K562 (cell line): ENCODE data around the gene MRGPRX4. TPM values are rescaled to one million over a fixed set of nuclear protein-coding genes. Genes with fewer than 3 reads are reported as not detected.

ENCODE experiments used
- ATAC-seq: fragments of 200-7000 bp; cut with Tn5 transposase; 3 replicates; pipeline ENCODE4 v1.9.1; 2020; ENCODE audit warnings: moderate library complexity
- BruUV-seq: library from RNA; stranded (reverse); fragments of 400-500 nt; replicated peaks from 2 replicates; lab custom pipeline; 2021; lab: Mats Ljungman, UMichigan
- CTCF ChIA-PET: fragments of 300-600 bp; formaldehyde crosslinking; extraction: SDS; loops from one replicate; lab custom pipeline; 2021; ENCODE audit warnings: low intra/inter-chr PET ratio; lab: Yijun Ruan, JAX
- POLR2A ChIA-PET: fragments of 300-600, 350-650 bp; sonication (Branson Sonifier 250); formaldehyde crosslinking; extraction: SDS; loops from one replicate; lab custom pipeline; 2021; ENCODE audit warnings: antibody characterized with exemption, inconsistent platforms; lab: Yijun Ruan, JAX
- DNase-seq, 4 experiments: peaks; one replicate each; pipeline versions ENCODE4 v3.0.0 to v3.0.0-alpha.2; 2011 to 2018; ENCODE audit warnings: low spot score in 3 of 4, mixed read lengths in 3 of 4; ENCODE audit errors: extremely low read depth in 1 of 4
- FAIRE-seq: peaks from 2 replicates; lab custom pipeline; 2011; peaks lifted over from hg19 to GRCh38; lab: Jason Lieb, UNC
- H2AFZ ChIP-seq: 2 replicates; pipeline ENCODE4 v1.6.0; 2011; ENCODE audit warnings: low read depth, low read length, control low read depth, inconsistent platforms
- H3K27ac ChIP-seq: fragments of 200-600 bp; 3 replicates; pipeline ENCODE4 v1.8.0; 2011; ENCODE audit warnings: low read depth, mild to moderate bottlenecking, control low read depth, inconsistent platforms, low read length, moderate library complexity, mixed read lengths; ENCODE audit errors: extremely low read depth
- H3K27me3 ChIP-seq, 2 experiments: fragments of 300-600 bp in 1 of 2; 2 replicates in 1 of 2; 3 replicates in 1 of 2; pipeline versions ENCODE4 v1.6.0 to v1.8.0; 2011; ENCODE audit warnings: inconsistent platforms in 2 of 2, low read length in 2 of 2, mild to moderate bottlenecking in 1 of 2, mixed read lengths in 1 of 2, moderate library complexity in 1 of 2; ENCODE audit not compliant: control insufficient read depth in 2 of 2, insufficient read depth in 2 of 2
- H3K36me3 ChIP-seq: fragments of 300-600 bp; 3 replicates; pipeline ENCODE4 v1.8.0; 2011; ENCODE audit warnings: mild to moderate bottlenecking, low read length, inconsistent platforms; ENCODE audit not compliant: control insufficient read depth, insufficient read depth
- H3K4me1 ChIP-seq, 2 experiments: fragments of 200-600 bp in 1 of 2; replicated peaks in 1 of 2; 2 replicates in 1 of 2; 3 replicates in 1 of 2; pipeline versions ENCODE4 v1.5.1 to v1.8.0; 2011; ENCODE audit warnings: inconsistent platforms in 2 of 2, low read length in 2 of 2, mild to moderate bottlenecking in 1 of 2, mixed read lengths in 1 of 2, moderate library complexity in 1 of 2; ENCODE audit not compliant: control insufficient read depth in 2 of 2, insufficient read depth in 2 of 2
- H3K4me2 ChIP-seq: 2 replicates; pipeline ENCODE4 v1.6.1; 2011; ENCODE audit warnings: low read length, control low read depth, inconsistent platforms, mixed read lengths; ENCODE audit not compliant: insufficient read depth
- H3K4me3 ChIP-seq: fragments of 200-600 bp; sonication (generic), shearing (Covaris generic); 2 replicates; pipeline ENCODE4 v1.5.1; 2016; ENCODE audit warnings: control low read depth, inconsistent platforms
- H3K79me2 ChIP-seq: fragments of 200-600 bp; 3 replicates; pipeline ENCODE4 v1.8.0; 2011; ENCODE audit warnings: low read length, inconsistent platforms; ENCODE audit not compliant: control insufficient read depth, insufficient read depth
- H3K9ac ChIP-seq, 2 experiments: 2 replicates each; pipeline versions ENCODE4 v1.6.0 to v1.6.1; 2011; ENCODE audit warnings: low read depth in 2 of 2, low read length in 2 of 2, control low read depth in 1 of 2, inconsistent platforms in 1 of 2, mild to moderate bottlenecking in 1 of 2, mixed read lengths in 1 of 2; ENCODE audit not compliant: insufficient read depth in 1 of 2
- H3K9me1 ChIP-seq: one replicate; pipeline ENCODE4 v1.6.0; 2011; ENCODE audit warnings: inconsistent platforms, mild to moderate bottlenecking, low read length, moderate library complexity; ENCODE audit not compliant: control insufficient read depth, insufficient read depth
- H3K9me3 ChIP-seq: replicated peaks from 2 replicates; pipeline ENCODE4 v1.5.1; 2011; ENCODE audit warnings: low read depth, low read length, inconsistent platforms; ENCODE audit not compliant: control insufficient read depth, insufficient read depth
- H4K20me1 ChIP-seq: replicated peaks from 2 replicates; pipeline ENCODE4 v1.6.1; 2011; ENCODE audit warnings: low read length, inconsistent platforms, mixed read lengths; ENCODE audit not compliant: control insufficient read depth, insufficient read depth
- CREB5 ChIP-seq: fragments of 250-450 bp; sonication (Bioruptor Pico); IDR thresholded peaks from 2 replicates; pipeline ENCODE4 v1.5.0; 2020; ENCODE audit warnings: mild to moderate bottlenecking
- E2F8 ChIP-seq: fragments of 450-650 bp; IDR thresholded peaks from 2 replicates; pipeline ENCODE4 v1.7.1; 2018; ENCODE audit warnings: mild to moderate bottlenecking, low read depth; ENCODE audit not compliant: partially characterized antibody
- KLF1 ChIP-seq: fragments of 450-650 bp; IDR thresholded peaks from 2 replicates; pipeline ENCODE4 v1.6.1; 2016; ENCODE audit warnings: missing genetic modification characterization, missing compliant biosample characterization
- NR4A1 ChIP-seq, 2 experiments: fragments of 250-450 bp in 1 of 2; fragments of 450-650 bp in 1 of 2; sonication (Bioruptor Pico) in 1 of 2; IDR thresholded peaks; 2 replicates each; pipeline versions ENCODE4 v1.4.0 to v1.6.1; 2016 to 2020; ENCODE audit warnings: mild to moderate bottlenecking in 2 of 2, missing compliant biosample characterization in 1 of 2, missing genetic modification characterization in 1 of 2, moderate library complexity in 1 of 2
- RAD21 ChIP-seq, 2 experiments: fragments of 250-450 bp in 1 of 2; fragments of 450-650 bp in 1 of 2; sonication (Bioruptor Pico) in 1 of 2; formaldehyde crosslinking in 1 of 2; IDR thresholded peaks in 1 of 2; conservative IDR thresholded peaks in 1 of 2; 2 replicates each; pipeline versions ENCODE4 v1.4.0 to v1.8.0; 2020 to 2022; ENCODE audit warnings: mild to moderate bottlenecking in 2 of 2, moderate library complexity in 1 of 2
- TCF7 ChIP-seq: sonication (generic); IDR thresholded peaks from 2 replicates; pipeline ENCODE4 v1.6.1; 2016; ENCODE audit warnings: antibody characterized with exemption, borderline replicate concordance
- ZNF263 ChIP-seq: sonication (generic); formaldehyde crosslinking; IDR thresholded peaks from 2 replicates; pipeline ENCODE4 v1.8.0; 2022; ENCODE audit warnings: mild to moderate bottlenecking, missing genetic modification reagents, borderline replicate concordance
- WGBS: fragments of 100-300 bp; shearing (Covaris generic); methylation state at CpG from one replicate; pipeline ENCODE4 v1.1.6; 2016; ENCODE audit warnings: low coverage, mixed read lengths; ENCODE audit not compliant: insufficient coverage; ENCODE audit errors: missing lambda C conversion rate; 5-methylcytosine and 5-hydroxymethylcytosine counted together
- in situ Hi-C: fragments of 300-500 bp; cut with MboI; formaldehyde crosslinking; loops from 4 replicates; pipeline ENCODE4 v1.15.0; 2018; ENCODE audit warnings: inconsistent platforms, mixed read lengths
- intact Hi-C: fragments of 100-400 bp; cut with micrococcal nuclease; formaldehyde crosslinking; loops from 2 replicates; pipeline ENCODE4 v1.14.2; 2022
- polyA plus RNA-seq, 8 experiments: library from polyadenylated mRNA; depleted of rRNA in 4 of 8; stranded (reverse) in 5 of 8; unstranded in 3 of 8; fragments of >200 nt; fragmentation: Nextera tagmentation in 2 of 8; fragmentation: Illumina TruSeq in 1 of 8; extraction: Ambion mirVana in 2 of 8; extraction: Trizol in 1 of 8; gene quantifications; 2 replicates each; pipeline versions ENCODE4 v1.2.1 to v1.2.3, GENCODE V29; 2011 to 2014; ENCODE audit warnings: inconsistent platforms in 1 of 8, missing spikeins in 1 of 8
- total RNA-seq, 7 experiments: library from RNA; depleted of rRNA in 6 of 7; stranded (reverse); fragments of >200 nt in 6 of 7; fragmentation: Illumina TruSeq in 2 of 7; extraction: Trizol in 2 of 7; gene quantifications; 2 replicates each; pipeline versions ENCODE4 v1.2.1 to v1.2.3, GENCODE V29; 2011 to 2021; ENCODE audit warnings: low replicate concordance in 1 of 7
- TF ChIP-seq, protein P1 (sequence below): sonication (generic); formaldehyde crosslinking; IDR thresholded peaks from 2 replicates; pipeline ENCODE4 v1.8.1; 2023; ENCODE audit warnings: mild to moderate bottlenecking, missing genetic modification reagents
- TF ChIP-seq, protein P2 (sequence below): sonication (generic); formaldehyde crosslinking; IDR thresholded peaks from 2 replicates; pipeline ENCODE4 v1.8.1; 2023; ENCODE audit warnings: mild to moderate bottlenecking, missing genetic modification reagents

MRGPRX4 gene
- total and polyA plus RNA-seq, 9 of the 15 experiments (the other 6 are each of a cell fraction or from before 2014, with no cell fraction given): not detected

DNA sequence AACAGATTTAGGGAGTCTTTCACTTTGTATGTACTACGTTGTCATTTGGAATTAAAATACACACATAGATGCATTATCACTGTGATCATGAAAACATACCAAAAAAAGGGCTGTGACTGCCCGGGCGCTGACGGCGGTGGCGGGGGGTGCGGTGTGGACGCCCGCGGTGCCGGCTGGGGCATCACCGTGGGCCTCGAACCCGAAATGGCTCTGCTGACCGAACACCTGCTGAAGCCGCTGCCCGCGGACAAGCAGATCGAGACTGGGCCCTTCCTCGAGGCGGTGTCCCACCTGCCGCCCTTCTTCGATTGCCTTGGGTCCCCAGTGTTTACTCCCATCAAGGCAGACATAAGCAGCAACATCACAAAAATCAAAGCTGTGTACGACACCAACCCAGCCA is 16.2 kb downstream of the MRGPRX4 start:
- Histone ChIP-seq H3K27ac (no peak overlapping the region), H3K4me3 (no peak overlapping the region), H3K9me3 (no peaks in the 10 kb centered on the region), H3K79me2 (no peaks in the 10 kb centered on the region), H3K27me3 (peaks cover 11 to 16% of the 10 kb centered on the region in 2 experiments), H4K20me1 (no peaks in the 10 kb centered on the region), H2AFZ (no peak overlapping the region), H3K9ac (no peak overlapping the region), H3K36me3 (no peaks in the 10 kb centered on the region), H3K4me1 (peaks cover 0 to 6% of the 10 kb centered on the region in 2 experiments; a peak in 1 of 5 replicates)
- CTCF ChIA-PET: no interaction called here
- no peak for DNase-seq
- no peak for FAIRE-seq
- BruUV-seq: no TSS peak
- 8% methylated on average over 22 of the region's 24 CpGs for WGBS
- no peak for ATAC-seq
- in situ Hi-C loops (no loop called here), intact Hi-C loops (no loop called here)
- TF ChIP-seq, protein P1, sequence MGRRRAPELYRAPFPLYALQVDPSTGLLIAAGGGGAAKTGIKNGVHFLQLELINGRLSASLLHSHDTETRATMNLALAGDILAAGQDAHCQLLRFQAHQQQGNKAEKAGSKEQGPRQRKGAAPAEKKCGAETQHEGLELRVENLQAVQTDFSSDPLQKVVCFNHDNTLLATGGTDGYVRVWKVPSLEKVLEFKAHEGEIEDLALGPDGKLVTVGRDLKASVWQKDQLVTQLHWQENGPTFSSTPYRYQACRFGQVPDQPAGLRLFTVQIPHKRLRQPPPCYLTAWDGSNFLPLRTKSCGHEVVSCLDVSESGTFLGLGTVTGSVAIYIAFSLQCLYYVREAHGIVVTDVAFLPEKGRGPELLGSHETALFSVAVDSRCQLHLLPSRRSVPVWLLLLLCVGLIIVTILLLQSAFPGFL (CRISPR knock-in tag): no peak
- TF ChIP-seq KLF1 (tag) (no peak), NR4A1 (CRISPR knock-in tag; IDR thresholded peaks at IDR 0.05) (no peak), NR4A1 (tag; IDR thresholded peaks at IDR 0.05) (no peak), E2F8 (no peak), ZNF263 (CRISPR knock-in tag) (no peak), RAD21 (CRISPR knock-in tag; conservative IDR thresholded peaks at IDR 0.05 in 1 of 2, IDR thresholded peaks at IDR 0.05 in 1 of 2) (no peak), TCF7 (no peak), CREB5 (no peak)
- TF ChIP-seq, protein P2, sequence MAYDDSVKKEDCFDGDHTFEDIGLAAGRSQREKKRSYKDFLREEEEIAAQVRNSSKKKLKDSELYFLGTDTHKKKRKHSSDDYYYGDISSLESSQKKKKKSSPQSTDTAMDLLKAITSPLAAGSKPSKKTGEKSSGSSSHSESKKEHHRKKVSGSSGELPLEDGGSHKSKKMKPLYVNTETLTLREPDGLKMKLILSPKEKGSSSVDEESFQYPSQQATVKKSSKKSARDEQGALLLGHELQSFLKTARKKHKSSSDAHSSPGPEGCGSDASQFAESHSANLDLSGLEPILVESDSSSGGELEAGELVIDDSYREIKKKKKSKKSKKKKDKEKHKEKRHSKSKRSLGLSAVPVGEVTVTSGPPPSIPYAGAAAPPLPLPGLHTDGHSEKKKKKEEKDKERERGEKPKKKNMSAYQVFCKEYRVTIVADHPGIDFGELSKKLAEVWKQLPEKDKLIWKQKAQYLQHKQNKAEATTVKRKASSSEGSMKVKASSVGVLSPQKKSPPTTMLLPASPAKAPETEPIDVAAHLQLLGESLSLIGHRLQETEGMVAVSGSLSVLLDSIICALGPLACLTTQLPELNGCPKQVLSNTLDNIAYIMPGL (CRISPR knock-in tag): no peak
- TF ChIP-seq, all 486 proteins: peak for 0
- POLR2A ChIA-PET: interaction anchor here (0.6 to 0.8 kb wide), 2 partner anchors 22 to 1411 kb away, joined by 3 read pairs; no protein-coding TSS in a partner anchor
- H3K9me1 ChIP-seq: no peaks in the 10 kb centered on the region
- no peak overlapping the region for H3K4me2 ChIP-seq
